Hepatic stellate cell (primary cell): Measurements from ENCODE around the gene VPS13A.
"Not testable (repeated sequence)": the region's sequence is repeated elsewhere in the genome, so short reads cannot be mapped to it uniquely, and the experiment has no call there.

Source experiments
- DNase-seq: peaks from one replicate; pipeline ENCODE4 v3.0.0; 2011; ENCODE audit warnings: low spot score

VPS13A gene

DNA sequence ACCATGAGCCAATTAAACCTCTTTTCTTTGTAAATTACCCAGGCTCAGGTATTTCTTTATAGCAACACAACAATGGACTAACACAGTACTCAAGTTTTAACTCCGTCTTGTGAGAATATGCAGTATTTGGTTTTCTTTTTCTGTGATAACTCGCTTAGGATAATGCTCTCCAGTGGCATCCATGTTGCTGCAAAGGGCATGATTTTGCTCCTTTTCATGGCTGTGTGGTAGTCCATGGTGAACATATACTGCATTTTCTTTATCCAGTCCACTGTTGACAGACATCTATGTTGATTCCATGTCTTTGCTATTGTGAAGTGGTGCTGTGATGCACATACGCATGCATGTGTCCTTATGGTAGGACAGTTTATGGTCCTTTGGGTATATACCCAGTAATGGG, 10.9 kb downstream of the VPS13A start:
- DNase-seq: no peak

DNA sequence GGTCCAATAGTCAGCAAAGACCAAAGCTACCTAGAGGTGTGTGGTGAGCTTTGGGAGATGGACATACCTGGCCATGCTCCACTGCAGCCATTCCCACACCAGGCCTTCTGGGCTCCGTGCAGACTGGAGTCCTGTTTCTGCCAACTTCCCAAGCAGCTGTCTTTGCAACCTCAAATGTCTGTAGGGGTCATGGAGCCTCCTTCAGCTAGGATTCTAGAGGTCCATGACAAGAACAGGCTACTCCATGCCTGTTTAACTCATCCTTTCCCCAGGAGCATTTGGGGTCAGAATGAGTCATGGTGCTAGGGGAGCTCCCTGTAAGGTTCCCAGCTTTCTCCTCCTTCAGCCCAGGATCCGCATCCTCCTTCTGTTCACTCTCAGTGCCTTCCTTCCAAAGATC, 17.1 kb downstream of the VPS13A start:
- DNase-seq: no peak

DNA sequence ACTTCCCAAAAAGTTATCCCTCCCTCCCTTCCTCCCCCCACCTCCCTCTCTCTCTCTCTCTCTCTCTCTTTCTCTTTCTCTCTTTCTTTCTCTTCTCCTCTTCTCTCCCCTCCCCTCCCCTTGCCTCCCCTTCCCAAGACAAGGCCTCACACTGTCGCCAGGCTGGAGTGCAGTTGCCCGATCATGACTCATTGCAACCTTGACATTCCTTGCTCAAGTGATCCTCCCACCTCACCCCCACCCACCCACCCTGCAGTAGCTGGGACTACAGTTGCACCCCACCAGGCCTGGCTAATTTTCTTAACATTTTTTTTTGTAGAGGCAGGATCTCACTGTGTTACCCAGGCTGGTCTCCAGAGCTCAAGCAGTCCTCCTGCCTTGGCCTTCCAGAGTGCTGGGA, 32.8 kb downstream of the VPS13A start:
- no peak for DNase-seq

DNA sequence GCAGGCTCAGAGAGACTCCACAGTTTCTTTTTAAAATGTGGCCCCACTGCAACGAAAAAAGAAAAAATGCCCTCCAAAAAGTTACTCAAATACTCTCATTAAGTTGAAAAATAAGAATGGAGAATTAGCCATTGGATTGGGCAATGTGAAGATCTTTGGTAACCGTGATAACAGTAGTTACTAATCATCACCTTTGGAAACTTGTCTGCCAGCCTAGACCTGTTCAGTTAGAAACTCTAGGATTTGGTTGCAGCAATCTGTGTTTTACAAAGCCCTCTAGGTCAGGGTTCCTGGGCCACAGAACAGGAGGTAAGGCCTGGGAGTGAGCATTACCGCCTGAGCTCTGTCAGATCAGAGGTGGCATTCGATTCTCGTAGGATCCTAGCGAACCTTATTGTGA, 34.2 kb downstream of the VPS13A start:
- DNase-seq: no peak

DNA sequence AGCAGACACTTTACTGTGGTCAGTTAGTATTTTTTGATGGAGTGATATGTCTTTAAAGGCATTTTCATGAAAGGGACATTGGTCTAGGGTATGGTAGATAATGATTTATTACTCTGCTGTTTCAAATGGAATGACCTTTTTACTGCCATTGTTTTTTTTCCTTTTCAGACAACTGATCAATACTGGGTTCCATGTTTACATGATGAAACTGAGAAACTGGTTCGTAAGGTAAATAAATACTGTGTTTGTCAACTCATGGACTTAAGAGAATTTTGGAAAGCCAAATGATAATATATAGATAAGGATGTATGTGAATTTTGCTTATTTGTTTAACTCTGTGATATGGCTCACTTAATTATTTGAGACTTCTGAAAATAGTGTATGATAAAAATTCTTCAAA, 35.5 kb downstream of the VPS13A start:
- no peak for DNase-seq

DNA sequence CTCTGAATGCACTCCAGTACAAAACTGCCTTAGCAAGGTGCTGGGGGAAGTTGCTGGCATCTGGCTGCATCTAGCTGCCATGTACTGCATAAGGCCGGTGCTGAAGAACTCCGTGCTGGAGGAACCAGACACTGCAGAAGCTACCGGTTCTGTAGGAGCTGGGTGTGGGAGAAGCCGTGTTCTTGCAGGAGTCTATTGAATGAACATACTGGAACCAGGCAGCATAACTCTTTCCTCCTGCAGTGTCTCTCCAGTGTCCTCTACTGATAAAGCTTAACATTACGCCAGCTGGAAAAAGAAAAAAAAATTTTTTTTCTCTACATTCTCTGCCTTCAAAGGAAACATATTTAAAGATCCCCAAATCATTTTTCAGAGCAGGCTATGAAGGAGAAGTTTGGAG, 38.5 kb downstream of the VPS13A start:
- peak; percentile 11 for DNase-seq

DNA sequence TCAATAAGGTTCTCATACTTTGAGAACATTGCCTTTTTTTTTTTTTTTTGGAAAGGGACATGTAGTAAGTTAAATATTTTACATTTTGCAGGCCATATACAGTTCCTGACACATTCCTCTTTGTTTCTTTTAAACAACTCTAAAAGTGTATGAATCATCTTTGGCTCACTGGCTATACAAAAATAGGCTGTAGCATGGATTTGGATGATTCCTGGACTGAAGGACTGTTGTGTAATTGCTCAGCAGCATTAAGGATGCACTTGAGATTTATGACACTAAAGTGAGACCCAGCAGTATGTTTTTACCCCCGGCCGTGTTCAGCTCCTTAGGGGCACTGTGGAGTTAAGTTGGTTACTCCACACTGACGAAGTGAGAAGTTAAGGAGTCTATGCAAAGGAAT, 41.3 kb downstream of the VPS13A start:
- DNase-seq: peak; percentile 32

DNA sequence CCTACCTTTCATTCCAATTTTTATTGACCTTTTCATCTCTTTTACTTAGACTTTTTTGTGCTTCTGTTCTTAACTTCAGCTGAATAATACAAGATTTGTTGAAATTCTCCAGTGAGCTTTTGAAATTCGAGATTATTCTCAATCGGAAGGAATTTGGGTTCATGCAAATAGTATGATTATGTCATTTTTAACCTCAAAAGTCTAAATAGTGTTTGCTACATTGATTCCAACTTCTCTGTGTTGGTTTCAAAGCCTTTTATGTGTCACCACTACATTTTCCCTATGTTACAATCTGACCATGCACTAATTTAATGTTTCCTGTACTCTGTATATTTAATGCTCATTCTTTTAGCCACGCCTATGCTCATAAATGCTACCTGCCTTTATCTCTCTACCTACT, 44.1 kb downstream of the VPS13A start:
- no peak for DNase-seq

DNA sequence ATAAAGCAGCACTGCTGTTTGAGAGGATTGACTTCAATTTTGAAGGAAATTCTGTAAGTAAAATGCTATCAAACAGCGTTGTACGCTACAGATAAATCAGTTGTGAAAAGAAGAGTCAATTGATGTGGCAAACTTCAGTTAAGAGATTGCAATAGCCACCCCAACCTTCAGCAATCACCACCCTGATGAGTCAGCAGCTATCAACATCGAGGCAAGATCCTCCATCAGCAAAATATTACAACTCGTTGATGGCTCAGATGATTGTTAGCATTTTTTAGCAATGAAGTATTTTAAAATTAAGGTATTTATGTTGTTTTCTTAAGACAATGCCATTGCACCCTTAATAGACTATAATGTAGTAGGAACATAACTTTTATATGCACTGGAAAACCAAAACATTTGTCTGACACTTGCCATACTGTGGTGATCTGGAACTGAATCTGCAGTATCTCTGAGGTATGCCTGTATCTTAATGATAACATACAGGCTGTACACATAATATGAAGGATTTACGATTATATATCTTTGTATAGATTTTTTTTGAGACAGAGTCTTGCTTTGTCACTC, 47.5 kb downstream of the VPS13A start:
- no peak for DNase-seq

DNA sequence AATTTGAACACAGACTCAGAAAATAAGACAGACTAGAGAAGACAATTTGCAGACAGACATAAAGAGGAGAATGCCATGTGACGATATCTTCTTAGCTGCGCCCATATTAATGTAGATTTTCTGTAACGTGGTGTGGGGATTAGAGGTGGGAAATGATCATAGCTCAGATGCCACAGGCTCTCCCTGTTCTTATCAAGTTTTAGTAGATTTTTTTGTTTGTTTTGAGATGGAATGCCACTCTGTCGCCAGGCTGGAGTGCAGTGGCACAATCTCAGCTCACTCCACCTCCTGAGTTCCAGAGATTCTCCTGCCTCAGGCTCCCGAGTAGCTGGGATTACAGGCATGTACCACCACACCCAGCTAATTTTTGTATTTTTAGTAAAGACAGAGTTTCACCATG, 59.4 kb downstream of the VPS13A start:
- DNase-seq: no peak

DNA sequence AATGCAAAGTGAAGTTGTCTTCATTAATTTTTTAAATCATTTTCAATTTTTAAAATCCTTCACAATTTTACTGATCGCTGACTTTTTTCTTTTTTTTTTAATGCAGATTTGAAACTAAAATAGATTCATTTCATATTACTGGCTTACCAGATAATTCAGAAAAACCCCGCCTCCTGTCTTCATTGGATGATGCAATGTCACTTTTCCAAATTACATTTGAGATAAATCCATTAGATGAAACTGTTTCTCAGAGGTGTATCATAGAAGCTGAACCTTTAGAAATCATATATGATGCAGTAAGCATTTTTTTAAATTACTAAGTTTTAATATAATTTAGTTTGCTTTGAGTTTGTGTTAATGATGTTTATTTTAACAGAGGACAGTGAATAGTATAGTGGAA, 60.6 kb downstream of the VPS13A start:
- DNase-seq: no peak

DNA sequence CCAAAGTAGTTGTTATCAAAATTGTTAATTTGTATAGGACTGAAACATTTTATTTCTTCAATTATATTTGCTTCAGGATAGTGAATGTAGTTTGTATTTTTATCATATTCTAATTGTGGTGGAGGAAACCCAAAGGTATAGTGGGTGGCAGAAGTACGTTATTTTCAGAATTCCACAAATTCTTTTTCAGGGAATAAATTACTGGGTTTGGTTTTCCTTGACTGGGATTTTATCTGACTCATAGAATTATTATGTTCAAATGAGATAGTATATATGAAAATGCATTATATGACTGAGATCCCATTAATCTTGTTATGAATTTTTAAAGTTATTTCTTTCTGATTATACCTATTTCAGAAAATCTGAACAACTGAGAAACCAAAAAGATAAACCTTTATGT, 73.7 kb downstream of the VPS13A start:
- peak; percentile 8 for DNase-seq

DNA sequence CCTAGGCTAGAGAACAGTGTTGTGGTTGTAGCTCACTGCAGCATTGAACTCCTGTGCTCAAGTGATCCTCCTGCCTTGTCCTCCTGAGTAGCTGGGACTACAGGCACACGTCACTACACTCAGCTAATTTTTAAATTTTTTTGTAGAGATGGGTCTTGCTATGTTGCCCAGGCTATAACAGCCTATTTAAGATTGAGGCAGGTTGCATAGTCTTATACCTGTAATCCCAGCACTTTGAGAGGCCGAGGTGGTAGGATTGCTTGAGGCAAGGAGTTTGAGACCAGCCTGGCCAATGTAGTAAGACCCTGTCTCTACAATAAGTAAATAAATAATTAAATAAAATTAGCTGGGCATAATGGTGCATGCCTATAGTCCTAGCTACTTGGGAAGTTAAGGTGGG, 79.9 kb downstream of the VPS13A start:
- no peak for DNase-seq

DNA sequence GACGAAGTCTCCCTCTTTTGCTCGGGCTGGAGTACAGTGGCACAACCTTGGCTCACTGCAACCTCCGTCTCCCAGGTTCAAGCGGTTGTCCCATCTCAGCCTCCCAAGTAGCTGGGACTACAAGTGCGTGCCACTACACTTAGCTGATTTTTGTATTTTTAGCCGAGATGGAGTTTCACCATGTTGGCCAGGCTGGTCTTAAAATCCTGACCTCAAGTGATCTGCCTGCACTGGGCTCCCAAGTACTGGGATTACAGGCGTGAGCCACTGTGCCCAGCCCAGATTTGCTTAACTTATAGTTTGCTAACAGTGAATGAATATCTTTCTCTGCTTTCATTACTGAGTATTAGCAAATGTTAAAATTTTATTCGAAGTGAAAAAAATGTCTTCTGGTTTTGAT, 84.3 kb downstream of the VPS13A start:
- DNase-seq: no peak

DNA sequence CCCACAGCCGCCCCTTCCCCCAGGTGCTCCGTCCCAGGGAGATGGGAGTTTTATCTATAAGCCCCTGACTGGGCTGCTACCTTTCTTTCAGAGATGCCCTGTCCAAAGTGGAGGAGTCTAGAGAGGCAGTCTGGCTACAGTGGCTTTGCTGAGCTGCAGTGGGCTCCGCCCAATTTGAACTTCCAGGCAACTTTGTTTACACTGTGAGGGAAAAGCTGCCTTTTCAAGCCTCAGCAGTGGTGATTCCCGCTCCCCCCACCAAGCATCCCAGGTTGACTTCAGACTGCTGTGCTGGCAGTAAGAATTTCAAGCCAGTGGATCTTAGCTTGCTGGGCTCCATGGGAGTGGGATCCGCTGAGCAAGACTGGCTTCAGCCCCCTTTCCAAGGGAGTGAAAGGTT, 90.4 kb downstream of the VPS13A start:
- DNase-seq: not testable (repeated sequence)

DNA sequence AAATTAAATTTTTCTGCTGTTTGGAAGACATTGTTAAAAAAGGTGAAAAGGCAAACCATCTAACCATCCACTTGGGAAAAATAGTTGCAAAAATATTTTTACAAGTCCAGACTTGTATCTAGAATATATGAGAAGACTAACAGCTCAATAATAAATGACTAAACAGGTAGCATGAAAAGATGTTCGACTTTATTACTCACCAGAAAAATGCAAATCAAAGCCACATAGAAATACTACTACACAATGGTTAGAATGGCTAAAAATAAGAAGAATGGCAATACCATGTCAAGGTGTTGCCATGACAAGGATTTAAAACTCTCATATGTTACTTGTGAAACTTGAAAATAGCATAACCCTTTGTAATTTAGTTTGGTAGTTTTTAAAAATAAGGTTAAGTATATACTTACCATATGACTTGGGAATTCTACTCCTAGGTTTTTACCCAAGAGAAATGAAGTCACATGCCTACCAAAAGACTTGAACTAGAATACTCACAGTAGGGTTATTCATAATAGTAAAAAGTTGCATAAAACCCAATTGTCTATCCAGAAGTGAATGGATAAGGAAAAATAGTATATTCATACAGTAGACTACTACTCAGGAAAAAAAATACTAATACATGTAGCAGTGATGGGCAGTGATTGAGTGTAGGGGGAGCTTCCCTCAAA, 93.8 kb downstream of the VPS13A start:
- no peak for DNase-seq

DNA sequence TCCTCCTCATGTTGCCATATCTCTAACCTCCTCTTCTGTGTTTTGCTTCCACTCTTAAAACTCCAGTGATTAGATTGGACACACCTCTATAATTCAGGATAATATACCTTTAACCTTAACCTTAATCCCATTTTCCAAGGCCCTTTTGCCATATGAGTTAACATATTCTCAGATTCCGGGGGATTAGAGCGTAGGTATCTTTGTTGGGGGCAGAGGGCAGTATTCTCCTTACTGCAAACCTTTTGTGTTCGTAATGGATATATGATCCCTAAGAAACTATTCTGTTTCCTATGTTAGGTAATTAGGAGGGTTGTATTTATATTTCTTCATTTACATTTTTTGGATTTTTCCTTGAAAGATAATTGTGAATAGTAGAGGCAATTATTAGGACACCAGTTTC, 99.5 kb downstream of the VPS13A start:
- DNase-seq: no peak

DNA sequence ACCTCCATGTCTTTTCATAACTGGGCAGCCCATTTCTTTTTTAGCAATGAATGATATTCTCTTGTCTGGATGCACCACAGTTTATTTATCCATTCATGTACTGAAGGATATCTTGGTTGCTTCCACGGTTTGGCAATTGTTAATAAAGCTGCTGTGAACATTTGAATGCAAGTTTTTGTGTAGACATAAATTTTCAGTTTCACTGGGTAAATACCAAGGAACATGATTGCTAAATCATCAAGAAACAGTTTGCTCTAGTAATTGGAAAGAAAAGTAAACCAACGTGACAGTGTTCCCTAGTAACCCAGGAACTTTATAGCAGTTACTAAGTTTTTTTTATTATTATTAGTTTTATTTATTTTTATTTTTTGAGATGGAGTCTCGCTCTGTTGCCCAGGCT, 100.4 kb downstream of the VPS13A start:
- no peak for DNase-seq

DNA sequence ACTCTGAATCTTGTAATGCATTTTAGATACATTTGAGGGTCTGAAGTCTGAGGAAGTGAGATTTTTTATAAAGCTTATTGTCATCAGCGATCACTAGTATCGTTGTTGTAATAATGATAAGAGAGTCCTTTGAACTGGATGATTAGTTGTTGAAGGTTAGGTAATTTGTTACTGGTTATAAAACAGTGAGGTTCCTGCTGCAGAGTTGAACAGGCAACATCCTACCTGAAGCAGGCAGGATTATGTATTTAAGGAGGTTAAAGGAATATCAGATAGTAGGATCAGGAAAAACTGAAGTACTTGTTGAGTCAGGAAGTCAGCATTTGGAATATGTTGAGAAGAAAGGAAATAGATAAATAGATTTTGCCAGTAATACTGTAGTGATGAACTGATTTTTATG, 106.7 kb downstream of the VPS13A start:
- DNase-seq: no peak

DNA sequence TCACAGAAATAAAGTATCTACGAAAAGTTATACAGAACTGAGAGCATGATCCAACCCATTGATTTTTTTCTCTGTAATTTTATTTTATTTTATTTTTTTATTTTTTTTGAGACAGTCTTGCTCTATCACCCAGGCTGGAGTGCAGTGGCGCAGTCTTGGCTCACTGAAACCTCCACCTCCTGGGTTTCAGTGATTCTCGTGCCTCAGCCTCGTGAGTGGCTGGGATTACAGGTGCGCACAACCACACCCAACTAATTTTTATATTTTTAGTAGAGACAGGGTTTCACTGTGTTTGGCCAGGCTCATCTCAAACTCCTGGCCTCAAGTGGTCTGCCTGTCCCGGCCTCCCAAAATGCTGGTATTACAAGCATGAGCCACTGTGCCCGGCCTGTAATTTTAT, 107.3 kb downstream of the VPS13A start:
- no peak for DNase-seq

DNA sequence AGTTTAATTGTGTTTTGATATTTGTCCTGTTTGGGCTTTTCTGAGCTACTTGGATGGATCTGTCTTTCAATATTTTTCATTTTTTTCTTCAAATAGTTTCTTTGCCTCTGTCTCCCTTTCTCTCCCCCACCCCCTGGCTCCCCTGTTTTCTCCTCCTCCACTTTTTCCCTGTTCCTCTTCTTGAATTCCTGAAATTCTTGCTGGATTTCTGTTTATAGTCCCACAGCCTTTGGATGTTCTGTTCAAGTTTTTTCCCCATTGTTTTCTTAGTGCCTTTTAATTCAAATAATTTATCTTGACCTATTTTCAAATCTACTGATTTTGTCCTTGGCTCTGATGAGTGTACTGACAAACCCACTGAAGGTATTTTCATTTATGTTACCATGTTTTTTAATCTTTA, 113.0 kb downstream of the VPS13A start:
- peak; percentile 19 for DNase-seq

DNA sequence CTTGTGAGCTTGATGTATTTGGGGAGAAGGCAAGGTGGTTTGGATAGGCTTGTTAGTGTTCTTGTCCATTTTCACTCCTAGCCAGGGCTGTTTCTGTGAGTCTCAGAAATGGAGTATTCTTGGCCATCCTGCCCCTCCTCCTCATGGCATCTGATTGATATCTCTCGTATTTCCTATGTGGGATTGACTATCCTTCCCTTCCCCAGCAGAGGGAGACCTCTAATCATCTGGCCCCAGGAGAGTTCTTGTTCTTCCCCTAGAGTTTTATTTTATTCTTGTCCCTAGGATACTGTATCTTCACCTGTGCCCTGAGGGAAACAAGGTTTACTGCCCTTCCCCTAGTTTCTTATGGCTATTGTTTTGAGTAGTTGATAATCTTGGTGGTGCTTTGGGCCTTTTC, 114.4 kb downstream of the VPS13A start:
- DNase-seq: peak; percentile 17

DNA sequence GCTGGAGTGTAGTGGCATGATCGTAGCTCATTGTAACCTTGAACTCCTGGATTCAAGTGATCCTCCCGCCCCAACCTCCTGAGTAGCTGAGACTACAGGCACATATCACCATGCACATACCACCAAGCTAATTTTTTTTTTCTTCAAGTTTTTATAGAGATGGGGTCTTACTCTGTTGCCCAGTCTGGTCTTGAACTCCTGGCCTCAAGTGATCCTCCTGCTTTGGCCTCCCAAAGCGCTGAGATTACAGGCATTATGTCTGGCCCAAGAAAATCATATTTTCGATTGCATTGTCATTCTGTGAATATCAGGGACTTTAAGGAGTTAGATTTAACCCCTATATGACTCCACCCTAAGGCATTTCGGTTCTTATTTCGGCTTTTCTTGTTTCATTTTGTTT, 116.6 kb downstream of the VPS13A start:
- no peak for DNase-seq

DNA sequence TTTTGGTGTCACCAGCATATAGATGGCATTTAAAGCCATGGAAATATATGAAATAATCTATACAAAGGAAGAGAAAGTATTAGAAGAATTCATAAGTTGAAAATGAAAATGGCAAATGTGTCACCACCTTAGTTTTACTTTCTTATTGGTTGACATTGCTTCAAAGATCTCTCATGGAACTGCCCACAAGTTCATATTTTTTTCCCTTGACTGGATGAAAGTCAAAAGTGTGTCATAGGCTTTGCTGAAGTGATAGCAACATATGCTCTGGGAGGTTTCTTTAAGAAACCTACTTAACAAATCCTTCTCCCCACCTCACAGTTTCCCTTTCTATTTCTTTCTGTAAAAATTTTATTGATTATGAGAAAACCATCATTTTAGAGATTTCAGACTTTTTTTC, 127.2 kb downstream of the VPS13A start:
- no peak for DNase-seq
